Endodermal cell (in vitro differentiated cells): ENCODE data around the gene SLC5A1. TPM values are rescaled to one million over a fixed set of nuclear protein-coding genes. Genes with fewer than 3 reads are reported as not detected.

Experiments
- DNase-seq: peaks from one replicate; pipeline ENCODE4 v3.0.0-alpha.2; 2017
- H3K27ac ChIP-seq: 2 replicates; pipeline ENCODE4 v1.5.1; 2013; ENCODE audit warnings: mild to moderate bottlenecking, low read depth, low read length, moderate library complexity
- H3K27me3 ChIP-seq: 2 replicates; pipeline ENCODE4 v1.6.1; 2013; ENCODE audit warnings: mild to moderate bottlenecking, low read length, moderate library complexity; ENCODE audit not compliant: insufficient read depth, control insufficient read depth, poor library complexity, severe bottlenecking
- H3K36me3 ChIP-seq: 2 replicates; pipeline ENCODE4 v1.7.0; 2013; ENCODE audit warnings: mild to moderate bottlenecking, low read length, moderate library complexity; ENCODE audit not compliant: control insufficient read depth, insufficient read depth
- H3K4me1 ChIP-seq: one replicate; pipeline ENCODE4 v1.7.0; 2013; ENCODE audit warnings: low read length; ENCODE audit not compliant: control insufficient read depth, insufficient read depth
- H3K4me3 ChIP-seq: 2 replicates; pipeline ENCODE4 v1.5.1; 2013; ENCODE audit warnings: mild to moderate bottlenecking, low read length, moderate library complexity
- H3K9ac ChIP-seq: 2 replicates; pipeline ENCODE4 v1.6.1; 2013; ENCODE audit warnings: mild to moderate bottlenecking, low read length, moderate library complexity; ENCODE audit not compliant: poor library complexity, severe bottlenecking; ENCODE audit errors: extremely low read depth
- H3K9me3 ChIP-seq: 2 replicates; pipeline ENCODE4 v1.6.1; 2013; ENCODE audit warnings: mild to moderate bottlenecking, low read length, moderate library complexity; ENCODE audit not compliant: control insufficient read depth
- H3K27ac Mint-ChIP-seq: 2 replicates; pipeline ENCODE4 v1.8.0; 2020; ENCODE audit warnings: mixed read lengths
- H3K27me3 Mint-ChIP-seq: 2 replicates; pipeline ENCODE4 v1.8.0; 2021; ENCODE audit warnings: mild to moderate bottlenecking, mixed read lengths; ENCODE audit not compliant: insufficient read depth
- H3K36me3 Mint-ChIP-seq: 2 replicates; pipeline ENCODE4 v1.8.0; 2020; ENCODE audit warnings: low read depth, mixed read lengths
- H3K4me1 Mint-ChIP-seq: 2 replicates; pipeline ENCODE4 v1.8.0; 2020; ENCODE audit warnings: mixed read lengths
- H3K4me3 Mint-ChIP-seq: 2 replicates; pipeline ENCODE4 v1.8.0; 2020; ENCODE audit warnings: mild to moderate bottlenecking, moderate library complexity, mixed read lengths
- H3K9me3 Mint-ChIP-seq: 2 replicates; pipeline ENCODE4 v1.8.0; 2020; ENCODE audit warnings: mild to moderate bottlenecking, mixed read lengths
- WGBS, 2 experiments: methylation state at CpG; one replicate each; pipeline versions ENCODE4 v1.1.5 to v1.1.7; 2013; ENCODE audit warnings: missing lambda C conversion rate in 2 of 2, mixed read lengths in 1 of 2; ENCODE audit not compliant: insufficient coverage in 1 of 2, insufficient read length in 1 of 2; 5-methylcytosine and 5-hydroxymethylcytosine counted together
- total RNA-seq, 2 donors: library from RNA; stranded (reverse); fragmentation: NEBNext Ultra II Directional in 1 of 2; extraction: Animal tissue kit (Norgen Biotek cat#: 25700) in 1 of 2; gene quantifications; 2 replicates in 1 of 2; 3 replicates in 1 of 2; pipeline ENCODE4 v1.2.1, GENCODE V29; 2021
- TF ChIP-seq, protein P1 (sequence below): fragments of 200-600 bp; sonication (generic); conservative IDR thresholded peaks from 2 replicates; pipeline ENCODE4 v1.5.0; 2021; ENCODE audit warnings: antibody characterized with exemption, mild to moderate bottlenecking

Gene SLC5A1
- total RNA-seq, 2 donors from 2014 or later, result not detected

DNA sequence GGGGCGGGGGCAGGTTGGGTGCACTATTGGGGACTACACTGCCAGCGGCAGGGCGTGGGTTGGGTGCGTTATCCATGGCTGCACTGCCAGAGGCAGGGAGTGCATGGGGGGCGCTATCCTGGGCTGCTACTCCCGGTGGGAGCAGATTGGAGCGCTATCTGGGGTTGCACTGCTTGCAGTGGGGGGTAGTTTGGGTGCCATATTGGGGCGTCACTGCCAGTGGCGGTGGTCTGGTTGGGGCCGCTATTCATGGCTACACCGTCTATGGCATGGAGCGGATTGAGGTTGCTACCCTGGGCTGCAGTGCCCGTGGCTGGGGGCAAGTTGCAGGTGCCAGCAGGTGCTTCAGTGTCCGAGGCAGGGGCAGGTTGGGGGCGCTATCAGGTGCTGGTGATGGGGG, 79.8 kb downstream of the SLC5A1 start:
- Mint-ChIP-seq H3K4me1 (peaks cover 10% of the 10 kb centered on the region), H3K4me3 (no peak overlapping the region), H3K27ac (no peak overlapping the region), H3K27me3 (no peaks in the 10 kb centered on the region), H3K36me3 (no peaks in the 10 kb centered on the region), H3K9me3 (no peaks in the 10 kb centered on the region)
- Histone ChIP-seq H3K9me3 (no peaks in the 10 kb centered on the region), H3K36me3 (no peaks in the 10 kb centered on the region), H3K4me1 (no peaks in the 10 kb centered on the region), H3K27ac (no peak overlapping the region), H3K4me3 (no peak overlapping the region), H3K9ac (no peak overlapping the region), H3K27me3 (no peaks in the 10 kb centered on the region)
- TF ChIP-seq, protein P1, sequence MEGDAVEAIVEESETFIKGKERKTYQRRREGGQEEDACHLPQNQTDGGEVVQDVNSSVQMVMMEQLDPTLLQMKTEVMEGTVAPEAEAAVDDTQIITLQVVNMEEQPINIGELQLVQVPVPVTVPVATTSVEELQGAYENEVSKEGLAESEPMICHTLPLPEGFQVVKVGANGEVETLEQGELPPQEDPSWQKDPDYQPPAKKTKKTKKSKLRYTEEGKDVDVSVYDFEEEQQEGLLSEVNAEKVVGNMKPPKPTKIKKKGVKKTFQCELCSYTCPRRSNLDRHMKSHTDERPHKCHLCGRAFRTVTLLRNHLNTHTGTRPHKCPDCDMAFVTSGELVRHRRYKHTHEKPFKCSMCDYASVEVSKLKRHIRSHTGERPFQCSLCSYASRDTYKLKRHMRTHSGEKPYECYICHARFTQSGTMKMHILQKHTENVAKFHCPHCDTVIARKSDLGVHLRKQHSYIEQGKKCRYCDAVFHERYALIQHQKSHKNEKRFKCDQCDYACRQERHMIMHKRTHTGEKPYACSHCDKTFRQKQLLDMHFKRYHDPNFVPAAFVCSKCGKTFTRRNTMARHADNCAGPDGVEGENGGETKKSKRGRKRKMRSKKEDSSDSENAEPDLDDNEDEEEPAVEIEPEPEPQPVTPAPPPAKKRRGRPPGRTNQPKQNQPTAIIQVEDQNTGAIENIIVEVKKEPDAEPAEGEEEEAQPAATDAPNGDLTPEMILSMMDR, result no peak
- no peak for DNase-seq
- 92 to 96% methylated on average over 12 to 15 of the region's 15 CpGs for WGBS, 2 experiments

DNA sequence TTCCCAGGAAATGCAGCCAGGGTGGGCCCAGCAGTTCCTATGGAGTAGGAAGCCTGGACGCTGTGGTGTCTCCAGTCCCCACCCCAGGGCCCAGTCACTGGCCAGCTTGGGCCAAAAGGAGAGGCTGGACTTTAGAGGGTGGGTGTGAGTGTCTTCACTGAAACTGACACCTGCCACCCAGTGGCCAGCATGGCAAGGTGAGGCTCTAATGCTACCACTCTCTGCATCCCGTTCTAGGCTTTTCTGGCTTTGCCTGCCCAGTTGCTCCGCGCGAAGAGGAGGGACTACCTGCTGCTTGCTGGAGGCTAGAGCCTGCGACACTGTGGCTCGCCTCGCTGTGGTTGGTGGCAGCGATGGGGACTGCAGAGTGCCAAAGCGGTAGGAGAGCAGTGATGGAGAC, 80.6 kb downstream of the SLC5A1 start:
- H3K27me3 ChIP-seq, result no peaks in the 10 kb centered on the region
- Mint-ChIP-seq H3K9me3 (no peaks in the 10 kb centered on the region), H3K27ac (no peak overlapping the region), H3K4me1 (peaks cover 14% of the 10 kb centered on the region), H3K27me3 (no peaks in the 10 kb centered on the region), H3K4me3 (peak overlapping the region; percentile 5), H3K36me3 (no peaks in the 10 kb centered on the region)
- no peaks in the 10 kb centered on the region for H3K36me3 ChIP-seq
- H3K4me1 ChIP-seq, result no peaks in the 10 kb centered on the region
- peak; percentile 92 for DNase-seq
- WGBS, 2 experiments, result 57 to 67% methylated on average over 9 to 10 of the region's 10 CpGs
- no peaks in the 10 kb centered on the region for H3K9me3 ChIP-seq
- no peak overlapping the region for H3K9ac ChIP-seq
- TF ChIP-seq, protein P1, result peak; percentile 72
- H3K4me3 ChIP-seq, result no peak overlapping the region
- H3K27ac ChIP-seq, result no peak overlapping the region

DNA sequence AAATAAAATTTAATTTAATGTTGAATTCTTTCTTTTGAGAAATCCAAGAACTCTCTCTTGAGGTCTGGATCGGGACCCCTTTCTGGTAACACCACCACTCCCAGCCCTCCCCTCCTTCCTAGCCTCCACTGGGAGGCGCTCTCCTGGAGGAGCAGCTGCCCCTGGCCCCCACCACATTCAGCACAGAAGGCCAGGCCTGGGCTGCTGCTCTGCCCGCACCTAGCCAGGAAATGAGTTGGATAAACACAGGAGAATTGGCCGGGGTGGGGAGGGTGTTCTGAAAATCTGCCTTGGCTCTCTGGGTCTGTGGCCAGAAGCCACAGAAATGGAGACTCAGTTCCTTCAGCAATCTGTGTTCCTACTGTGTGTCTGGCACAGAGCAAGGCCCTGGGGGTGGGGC, 84.8 kb downstream of the SLC5A1 start:
- no peak overlapping the region for H3K9ac ChIP-seq
- Mint-ChIP-seq H3K4me1 (peaks cover 14% of the 10 kb centered on the region), H3K9me3 (no peaks in the 10 kb centered on the region), H3K27ac (peak overlapping the region; percentile 48), H3K27me3 (no peaks in the 10 kb centered on the region), H3K4me3 (no peak overlapping the region), H3K36me3 (no peaks in the 10 kb centered on the region)
- TF ChIP-seq, protein P1, result peak; percentile 86
- 81 to 83% methylated on average over 2 to 4 of the region's 4 CpGs for WGBS, 2 experiments
- no peaks in the 10 kb centered on the region for H3K27me3 ChIP-seq
- no peaks in the 10 kb centered on the region for H3K36me3 ChIP-seq
- no peaks in the 10 kb centered on the region for H3K4me1 ChIP-seq
- H3K27ac ChIP-seq, result no peak overlapping the region
- H3K9me3 ChIP-seq, result no peaks in the 10 kb centered on the region
- peak; percentile 85 for DNase-seq
- no peak overlapping the region for H3K4me3 ChIP-seq
